ENCODE results near the gene BCAR3. TPM values are rescaled to one million over a fixed set of nuclear protein-coding genes. Genes with fewer than 3 reads are reported as not detected.
A peak's percentile ranks its signal among the peaks of the same experiment; 100 is the strongest.
"Not testable (repeated sequence)": the region's sequence is repeated elsewhere in the genome, so short reads cannot be mapped to it uniquely, and the experiment has no call there.

Gene BCAR3
- total RNA-seq, 1 donor from 2014 or later: 22.8 TPM

GRCh38 chr1:93662481-93663207, 19.0 kb downstream of the BCAR3 start:
- peaks cover 54% of the 10 kb centered on the region for H3K4me1 ChIP-seq
- H3K27me3 ChIP-seq: no peaks in the 10 kb centered on the region
- no peak overlapping the region for H3K4me3 ChIP-seq
- TF ChIP-seq POLR2A (IDR thresholded peaks at IDR 0.05): no peak
- TF ChIP-seq, protein P1, sequence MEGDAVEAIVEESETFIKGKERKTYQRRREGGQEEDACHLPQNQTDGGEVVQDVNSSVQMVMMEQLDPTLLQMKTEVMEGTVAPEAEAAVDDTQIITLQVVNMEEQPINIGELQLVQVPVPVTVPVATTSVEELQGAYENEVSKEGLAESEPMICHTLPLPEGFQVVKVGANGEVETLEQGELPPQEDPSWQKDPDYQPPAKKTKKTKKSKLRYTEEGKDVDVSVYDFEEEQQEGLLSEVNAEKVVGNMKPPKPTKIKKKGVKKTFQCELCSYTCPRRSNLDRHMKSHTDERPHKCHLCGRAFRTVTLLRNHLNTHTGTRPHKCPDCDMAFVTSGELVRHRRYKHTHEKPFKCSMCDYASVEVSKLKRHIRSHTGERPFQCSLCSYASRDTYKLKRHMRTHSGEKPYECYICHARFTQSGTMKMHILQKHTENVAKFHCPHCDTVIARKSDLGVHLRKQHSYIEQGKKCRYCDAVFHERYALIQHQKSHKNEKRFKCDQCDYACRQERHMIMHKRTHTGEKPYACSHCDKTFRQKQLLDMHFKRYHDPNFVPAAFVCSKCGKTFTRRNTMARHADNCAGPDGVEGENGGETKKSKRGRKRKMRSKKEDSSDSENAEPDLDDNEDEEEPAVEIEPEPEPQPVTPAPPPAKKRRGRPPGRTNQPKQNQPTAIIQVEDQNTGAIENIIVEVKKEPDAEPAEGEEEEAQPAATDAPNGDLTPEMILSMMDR (IDR thresholded peaks at IDR 0.05): no peak
- TF ChIP-seq POLR2AphosphoS5 (IDR thresholded peaks at IDR 0.05; ENCODE audit: insufficient read depth in 1 of 2, low read depth in 1 of 2): no peak
- no peak for DNase-seq (ENCODE audit: extremely low spot score in 2 of 2)
- H3K9me3 ChIP-seq: no peaks in the 10 kb centered on the region
- intact Hi-C loops (cut with DNase I): no loop called here
- peak overlapping the region; percentile 52 for H3K27ac ChIP-seq
- no peaks in the 10 kb centered on the region for H3K36me3 ChIP-seq

GRCh38 chr1:93661829-93662474, 19.7 kb downstream of the BCAR3 start:
- TF ChIP-seq, protein P1 (IDR thresholded peaks at IDR 0.05): no peak
- no peak for TF ChIP-seq POLR2A (IDR thresholded peaks at IDR 0.05)
- peak in 1 of 2 donors; percentile 69 for TF ChIP-seq POLR2AphosphoS5 (IDR thresholded peaks at IDR 0.05; ENCODE audit: insufficient read depth in 1 of 2, low read depth in 1 of 2)
- intact Hi-C loops (cut with DNase I): no loop called here
- no peaks in the 10 kb centered on the region for H3K36me3 ChIP-seq
- H3K4me1 ChIP-seq: peaks cover 54% of the 10 kb centered on the region
- H3K27me3 ChIP-seq: no peaks in the 10 kb centered on the region
- DNase-seq (ENCODE audit: extremely low spot score in 2 of 2): peak in 1 of 2 donors; percentile 42
- peak overlapping the region; percentile 52 for H3K27ac ChIP-seq
- no peak overlapping the region for H3K4me3 ChIP-seq
- no peaks in the 10 kb centered on the region for H3K9me3 ChIP-seq

DNA sequence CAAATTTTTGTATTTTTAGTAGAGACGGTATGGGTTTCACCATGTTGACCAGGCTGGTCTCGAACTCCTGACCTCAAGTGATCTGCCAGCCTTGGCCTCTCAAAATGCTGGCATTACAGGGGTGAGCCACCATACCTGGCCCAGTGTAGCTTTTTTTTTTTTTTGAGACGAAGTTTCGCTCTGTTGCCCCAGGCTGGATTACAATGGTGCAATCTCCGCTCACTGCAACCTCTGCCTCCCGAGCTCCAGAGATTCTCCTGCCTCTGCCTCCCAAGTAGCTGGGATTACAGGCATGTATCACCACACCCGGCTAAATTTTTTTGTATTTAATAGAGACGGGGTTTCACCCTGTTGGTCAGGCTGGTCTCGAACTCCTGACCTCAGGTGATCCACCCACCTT, 20.3 kb downstream of the BCAR3 start:
- H3K36me3 ChIP-seq; DNase-seq (ENCODE audit: extremely low spot score in 2 of 2); H3K4me3 ChIP-seq; intact Hi-C loops (cut with DNase I); H3K27me3 ChIP-seq; H3K9me3 ChIP-seq: not testable (repeated sequence)
- Histone ChIP-seq H3K27ac (peak overlapping the region; percentile 52), H3K4me1 (peaks cover 54% of the 10 kb centered on the region)

- no peak for TF ChIP-seq POLR2A (IDR thresholded peaks at IDR 0.05)
- TF ChIP-seq POLR2AphosphoS5 (IDR thresholded peaks at IDR 0.05; ENCODE audit: insufficient read depth in 1 of 2, low read depth in 1 of 2): no peak
- TF ChIP-seq, protein P1 (IDR thresholded peaks at IDR 0.05): no peak
- peak in 1 of 2 donors; percentile 56 for DNase-seq (ENCODE audit: extremely low spot score in 2 of 2)
- peak overlapping the region; percentile 23 for H3K27ac ChIP-seq
- no peak overlapping the region for H3K4me3 ChIP-seq
- peaks cover 49% of the 10 kb centered on the region for H3K4me1 ChIP-seq
- no peaks in the 10 kb centered on the region for H3K27me3 ChIP-seq
- no peaks in the 10 kb centered on the region for H3K9me3 ChIP-seq
- intact Hi-C loops (cut with DNase I): no loop called here
- no peaks in the 10 kb centered on the region for H3K36me3 ChIP-seq
Observed at GRCh38 chr1:93659822-93660503, 21.7 kb downstream of the BCAR3 start.

DNA sequence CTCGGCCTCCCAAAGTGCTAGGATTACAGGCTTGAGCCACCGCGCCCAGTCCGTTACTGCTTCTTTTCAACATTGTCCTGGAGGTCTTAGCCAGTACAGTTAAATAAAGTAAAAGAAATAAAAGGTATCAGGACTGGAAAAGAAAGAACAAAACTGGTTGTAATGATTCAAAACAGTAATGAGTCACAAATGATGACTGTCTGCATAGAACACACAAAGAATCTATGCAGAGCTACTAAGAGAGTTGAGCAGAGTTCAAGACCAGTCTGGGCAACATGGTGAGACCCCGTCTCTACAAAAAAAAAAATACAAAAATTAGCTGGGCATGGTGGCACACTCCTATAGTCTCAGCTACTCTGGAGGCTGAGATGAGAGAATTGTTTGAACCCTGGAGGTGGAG, 23.4 kb downstream of the BCAR3 start:
- Histone ChIP-seq H3K36me3 (no peaks in the 10 kb centered on the region), H3K9me3 (no peaks in the 10 kb centered on the region), H3K27ac (no peak overlapping the region), H3K27me3 (no peaks in the 10 kb centered on the region), H3K4me3 (no peak overlapping the region), H3K4me1 (peaks cover 32% of the 10 kb centered on the region)
- TF ChIP-seq, protein P1 (IDR thresholded peaks at IDR 0.05): no peak
- TF ChIP-seq POLR2A (IDR thresholded peaks at IDR 0.05) (no peak), POLR2AphosphoS5 (IDR thresholded peaks at IDR 0.05; ENCODE audit: insufficient read depth in 1 of 2, low read depth in 1 of 2) (no peak)
- intact Hi-C loops (cut with DNase I): no loop called here
- DNase-seq (ENCODE audit: extremely low spot score in 2 of 2): no peak

Data from vagina (tissue), 2 donors.